Measurements from ENCODE around the gene GTPBP8.

- TF ChIP-seq, protein P1, sequence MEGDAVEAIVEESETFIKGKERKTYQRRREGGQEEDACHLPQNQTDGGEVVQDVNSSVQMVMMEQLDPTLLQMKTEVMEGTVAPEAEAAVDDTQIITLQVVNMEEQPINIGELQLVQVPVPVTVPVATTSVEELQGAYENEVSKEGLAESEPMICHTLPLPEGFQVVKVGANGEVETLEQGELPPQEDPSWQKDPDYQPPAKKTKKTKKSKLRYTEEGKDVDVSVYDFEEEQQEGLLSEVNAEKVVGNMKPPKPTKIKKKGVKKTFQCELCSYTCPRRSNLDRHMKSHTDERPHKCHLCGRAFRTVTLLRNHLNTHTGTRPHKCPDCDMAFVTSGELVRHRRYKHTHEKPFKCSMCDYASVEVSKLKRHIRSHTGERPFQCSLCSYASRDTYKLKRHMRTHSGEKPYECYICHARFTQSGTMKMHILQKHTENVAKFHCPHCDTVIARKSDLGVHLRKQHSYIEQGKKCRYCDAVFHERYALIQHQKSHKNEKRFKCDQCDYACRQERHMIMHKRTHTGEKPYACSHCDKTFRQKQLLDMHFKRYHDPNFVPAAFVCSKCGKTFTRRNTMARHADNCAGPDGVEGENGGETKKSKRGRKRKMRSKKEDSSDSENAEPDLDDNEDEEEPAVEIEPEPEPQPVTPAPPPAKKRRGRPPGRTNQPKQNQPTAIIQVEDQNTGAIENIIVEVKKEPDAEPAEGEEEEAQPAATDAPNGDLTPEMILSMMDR (conservative IDR thresholded peaks at IDR 0.05 in 1 of 2, IDR thresholded peaks at IDR 0.05 in 1 of 2; ENCODE audit: extremely low read depth in 1 of 2, insufficient read depth in 1 of 2, low read depth in 1 of 2, low read length in 2 of 2) = peak; percentile 91 to 95
- no peak for TF ChIP-seq EZH2 (IDR thresholded peaks at IDR 0.05; ENCODE audit: borderline replicate concordance, low read length)
These were observed 44.7 kb downstream of the GTPBP8 start for GRCh38 chr3:113035387-113035982.
